ENCODE measurements around the gene SUMO2. TPM values are rescaled to one million over a fixed set of nuclear protein-coding genes. Genes with fewer than 3 reads are reported as not detected.
"Not testable (repeated sequence)": the region's sequence is repeated elsewhere in the genome, so short reads cannot be mapped to it uniquely, and the experiment has no call there.

Gene SUMO2
- total and polyA plus RNA-seq, 9 of the 15 experiments (the other 6 are each of a cell fraction or from before 2014, with no cell fraction given) = 157 to 733 (median 419) TPM

- H3K27ac ChIP-seq (ENCODE audit: extremely low read depth, low read depth, low read length) = no peak overlapping the region
- no peak overlapping the region for H3K4me3 ChIP-seq
- no peaks in the 10 kb centered on the region for H4K20me1 ChIP-seq (replicated peaks; ENCODE audit: control insufficient read depth, insufficient read depth, low read length)
- peaks cover 59% of the 10 kb centered on the region for H3K79me2 ChIP-seq (ENCODE audit: control insufficient read depth, insufficient read depth, low read length)
- in situ Hi-C loops (cut with MboI) = no loop called here
- no peaks in the 10 kb centered on the region for H3K9me3 ChIP-seq (replicated peaks; ENCODE audit: control insufficient read depth, insufficient read depth, low read depth, low read length)
- ATAC-seq (no peak), FAIRE-seq (no peak), DNase-seq (ENCODE audit: extremely low read depth in 1 of 4, low spot score in 3 of 4) (no peak)
- 0 out of 4 replicates have a peak overlapping the region, but pooled peaks of 1 of the 2 experiments have one; percentile 39 for H3K9ac ChIP-seq (ENCODE audit: insufficient read depth in 1 of 2, low read depth in 2 of 2, low read length in 2 of 2)
- peaks cover 0 to 12% of the 10 kb centered on the region in 2 experiments; a peak in 3 of 5 replicates for H3K4me1 ChIP-seq (replicated peaks in 1 of 2; ENCODE audit: control insufficient read depth in 2 of 2, insufficient read depth in 2 of 2, low read length in 2 of 2)
- TF ChIP-seq CEBPB (tag; IDR thresholded peaks at IDR 0.05) (peak; percentile 59), EP400 (IDR thresholded peaks at IDR 0.05) (no peak)
- H3K9me1 ChIP-seq (ENCODE audit: control insufficient read depth, insufficient read depth, low read length) = no peaks in the 10 kb centered on the region
- POLR2A ChIA-PET = interaction anchor here (0.6 to 2.7 kb wide), 4 partner anchors 13 to 24 kb away, joined by 3 to 22 read pairs (median 6); no protein-coding TSS in a partner anchor
- BruUV-seq (replicated peaks) = no TSS peak
- H2AFZ ChIP-seq (ENCODE audit: low read depth, low read length) = no peak overlapping the region
- H3K27me3 ChIP-seq (ENCODE audit: control insufficient read depth in 2 of 2, insufficient read depth in 2 of 2, low read length in 2 of 2) = no peaks in the 10 kb centered on the region
- H3K4me2 ChIP-seq (ENCODE audit: insufficient read depth, low read length) = no peak overlapping the region
- CTCF ChIA-PET (ENCODE audit: low intra/inter-chr PET ratio) = no interaction called here
- H3K36me3 ChIP-seq (ENCODE audit: control insufficient read depth, insufficient read depth, low read length) = peaks cover 43% of the 10 kb centered on the region
- intact Hi-C loops (cut with micrococcal nuclease) = no loop called here
- WGBS (ENCODE audit: insufficient coverage, low coverage, missing lambda C conversion rate) = 85% methylated on average over 11 of the region's 12 CpGs
Observed at GRCh38 chr17:75207760-75208159, 25.0 kb upstream of the SUMO2 start.

GRCh38 chr17:75207050-75207407 is 24.3 kb upstream of the SUMO2 start:
- CTCF ChIA-PET (ENCODE audit: low intra/inter-chr PET ratio); DNase-seq (ENCODE audit: extremely low read depth in 1 of 4, low spot score in 3 of 4); H3K27ac ChIP-seq (ENCODE audit: extremely low read depth, low read depth, low read length); FAIRE-seq; H4K20me1 ChIP-seq (replicated peaks; ENCODE audit: control insufficient read depth, insufficient read depth, low read length); H3K9me1 ChIP-seq (ENCODE audit: control insufficient read depth, insufficient read depth, low read length); H2AFZ ChIP-seq (ENCODE audit: low read depth, low read length); in situ Hi-C loops (cut with MboI); ATAC-seq; intact Hi-C loops (cut with micrococcal nuclease); BruUV-seq (replicated peaks); H3K27me3 ChIP-seq (ENCODE audit: control insufficient read depth in 2 of 2, insufficient read depth in 2 of 2, low read length in 2 of 2); H3K9me3 ChIP-seq (replicated peaks; ENCODE audit: control insufficient read depth, insufficient read depth, low read depth, low read length): not testable (repeated sequence)
- peaks cover 59% of the 10 kb centered on the region for H3K79me2 ChIP-seq (ENCODE audit: control insufficient read depth, insufficient read depth, low read length)
- peak; percentile 32; the same call in 1 of the 2 replicates for TF ChIP-seq ZNF384 (IDR thresholded peaks at IDR 0.05; ENCODE audit: low read depth, low read length)
- peak overlapping the region; percentile 67 for H3K4me3 ChIP-seq
- POLR2A ChIA-PET = interaction anchor here (0.6 to 3.2 kb wide), 14 partner anchors 9 to 230 kb away, joined by 3 to 30 read pairs (median 6); partner anchors contain the start of gene MIF4GD
- H3K4me1 ChIP-seq (replicated peaks in 1 of 2; ENCODE audit: control insufficient read depth in 2 of 2, insufficient read depth in 2 of 2, low read length in 2 of 2) = peaks cover 0 to 12% of the 10 kb centered on the region in 2 experiments; a peak in 3 of 5 replicates
- WGBS (ENCODE audit: insufficient coverage, low coverage, missing lambda C conversion rate) = 34% methylated on average over 8 of the region's 8 CpGs
- H3K9ac ChIP-seq (ENCODE audit: insufficient read depth in 1 of 2, low read depth in 2 of 2, low read length in 2 of 2) = peak overlapping the region; percentile 97 to 99; a peak in 3 of 4 replicates
- H3K36me3 ChIP-seq (ENCODE audit: control insufficient read depth, insufficient read depth, low read length) = peaks cover 35% of the 10 kb centered on the region
- peak overlapping the region; percentile 96 for H3K4me2 ChIP-seq (ENCODE audit: insufficient read depth, low read length)

Data from K562 (cell line).